SK-N-SH (cell line): Measurements from ENCODE around the gene ARFRP1. TPM values are rescaled to one million over a fixed set of nuclear protein-coding genes. Genes with fewer than 3 reads are reported as not detected.

Experiments
- CTCF ChIA-PET: fragments of 300-600, 350-600 bp; formaldehyde crosslinking; extraction: SDS; loops from one replicate; lab custom pipeline; 2021; lab: Yijun Ruan, JAX
- POLR2A ChIA-PET: fragments of 350-600 bp; sonication (Branson Sonifier 250); formaldehyde crosslinking; extraction: SDS; loops from one replicate; lab custom pipeline; 2020; ENCODE audit warnings: antibody characterized with exemption, inconsistent platforms; lab: Yijun Ruan, JAX
- DNase-seq: peaks from one replicate; pipeline ENCODE4 v3.0.0; 2012
- H2AFZ ChIP-seq: fragments of 200-600 bp; sonication (generic); 2 replicates; pipeline ENCODE4 v1.8.1; 2016; ENCODE audit warnings: antibody characterized with exemption, mild to moderate bottlenecking, low read depth
- H3F3A ChIP-seq: fragments of 200-600 bp; sonication (generic); replicated peaks from 2 replicates; pipeline ENCODE3; 2016; ENCODE audit warnings: antibody characterized with exemption, mild to moderate bottlenecking; ENCODE audit not compliant: insufficient read depth
- H3K27ac ChIP-seq, 2 experiments: fragments of 200-500 bp in 1 of 2; fragments of 200-600 bp in 1 of 2; sonication (Bioruptor generic) in 1 of 2; sonication (generic), shearing (Covaris generic) in 1 of 2; 2 replicates each; pipeline versions ENCODE4 v1.5.1 to v1.6.1; 2014 to 2016; ENCODE audit warnings: low read depth in 2 of 2, inconsistent platforms in 1 of 2, low read length in 1 of 2, mild to moderate bottlenecking in 1 of 2, mixed read lengths in 1 of 2
- H3K27me3 ChIP-seq: fragments of 200-600 bp; sonication (generic), shearing (Covaris generic); 2 replicates; pipeline ENCODE4 v1.6.1; 2016; ENCODE audit warnings: mixed run types; ENCODE audit not compliant: insufficient read depth
- H3K36me3 ChIP-seq, 2 experiments: fragments of 200-500 bp in 1 of 2; fragments of 200-600 bp in 1 of 2; sonication (Bioruptor generic) in 1 of 2; sonication (generic) in 1 of 2; replicated peaks in 1 of 2; 2 replicates each; pipeline versions ENCODE3 to v1.5.1; 2014 to 2016; ENCODE audit warnings: low read length in 1 of 2, mild to moderate bottlenecking in 1 of 2; ENCODE audit not compliant: insufficient read depth in 2 of 2, control insufficient read depth in 1 of 2
- H3K4me1 ChIP-seq, 2 experiments: fragments of 200-500 bp in 1 of 2; fragments of 200-600 bp in 1 of 2; sonication (Bioruptor generic) in 1 of 2; sonication (generic), shearing (Covaris generic) in 1 of 2; 2 replicates each; pipeline versions ENCODE4 v1.5.1 to v1.6.1; 2014 to 2016; ENCODE audit warnings: low read depth in 1 of 2, low read length in 1 of 2, mixed run types in 1 of 2; ENCODE audit not compliant: insufficient read depth in 2 of 2, control insufficient read depth in 1 of 2
- H3K4me2 ChIP-seq: fragments of 200-600 bp; sonication (generic), shearing (Covaris generic); 2 replicates; pipeline ENCODE4 v1.6.1; 2017; ENCODE audit warnings: mixed run types
- H3K4me3 ChIP-seq, 2 experiments: fragments of 200-500 bp in 1 of 2; fragments of 200-600 bp in 1 of 2; sonication (Bioruptor generic) in 1 of 2; sonication (generic), shearing (Covaris generic) in 1 of 2; 2 replicates each; pipeline versions ENCODE4 v1.5.1 to v1.8.1; 2014 to 2016; ENCODE audit warnings: low read depth in 2 of 2, inconsistent platforms in 1 of 2, low read length in 1 of 2, mild to moderate bottlenecking in 1 of 2, mixed read lengths in 1 of 2, moderate library complexity in 1 of 2
- H3K79me2 ChIP-seq: fragments of 200-600 bp; sonication (generic); 2 replicates; pipeline ENCODE4 v1.8.1; 2017; ENCODE audit warnings: mild to moderate bottlenecking; ENCODE audit not compliant: insufficient read depth
- H3K9ac ChIP-seq: fragments of 200-600 bp; sonication (generic); 2 replicates; pipeline ENCODE4 v1.6.1; 2017; ENCODE audit warnings: mixed run types
- H3K9me2 ChIP-seq: fragments of 200-600 bp; sonication (generic); 2 replicates; pipeline ENCODE4 v1.6.1; 2017; ENCODE audit warnings: mixed run types
- H3K9me3 ChIP-seq: fragments of 200-600 bp; sonication (generic); 2 replicates; pipeline ENCODE4 v1.6.1; 2017; ENCODE audit warnings: mixed run types, mild to moderate bottlenecking, moderate library complexity
- H4K20me1 ChIP-seq: fragments of 200-600 bp; sonication (generic); 2 replicates; pipeline ENCODE4 v1.6.1; 2017; ENCODE audit warnings: mild to moderate bottlenecking, mixed run types; ENCODE audit not compliant: insufficient read depth
- CHD2 ChIP-seq: fragments of 150-350 bp; IDR thresholded peaks from 2 replicates; pipeline ENCODE4 v1.6.1; 2018; ENCODE audit warnings: low read length; ENCODE audit not compliant: partially characterized antibody
- ELF1 ChIP-seq: IDR thresholded peaks from 2 replicates; pipeline ENCODE4 v1.4.0; 2012
- FOXJ3 ChIP-seq: sonication (generic); formaldehyde crosslinking; IDR thresholded peaks from 2 replicates; pipeline ENCODE4 v1.5.1; 2020; ENCODE audit warnings: mild to moderate bottlenecking, missing genetic modification reagents
- JUND ChIP-seq: IDR thresholded peaks from 2 replicates; pipeline ENCODE4 v1.4.0; 2012
- MXI1 ChIP-seq: IDR thresholded peaks from 2 replicates; pipeline ENCODE4 v1.6.1; 2012; ENCODE audit warnings: mild to moderate bottlenecking, low read depth, low read length, improper control_type of control experiment
- NRF1 ChIP-seq: IDR thresholded peaks from 2 replicates; pipeline ENCODE4 v1.6.1; 2012; ENCODE audit warnings: low read depth, mild to moderate bottlenecking, low read length
- PBX3 ChIP-seq: IDR thresholded peaks from 2 replicates; pipeline ENCODE4; 2012
- RCOR1 ChIP-seq: fragments of 150-350 bp; IDR thresholded peaks from 2 replicates; pipeline ENCODE4 v1.6.1; 2017; ENCODE audit warnings: antibody characterized with exemption, low read length
- TCF12 ChIP-seq: IDR thresholded peaks from 2 replicates; pipeline ENCODE4 v1.4.0; 2012
- TEAD4 ChIP-seq: IDR thresholded peaks from 2 replicates; pipeline ENCODE4 v1.4.0; 2012; ENCODE audit warnings: mild to moderate bottlenecking, borderline replicate concordance; ENCODE audit not compliant: insufficient read depth
- WGBS: methylation state at CpG from one replicate; pipeline ENCODE4 v1.1.6; 2017; ENCODE audit warnings: low lambda C conversion rate; 5-methylcytosine and 5-hydroxymethylcytosine counted together
- polyA plus RNA-seq, 3 experiments: library from polyadenylated mRNA; depleted of rRNA; stranded (reverse); fragments of >200 nt; gene quantifications; 2 replicates each; pipeline ENCODE4 v1.2.3, GENCODE V29; 2012
- TF ChIP-seq, protein P1 (sequence below): fragments of 200-600 bp; sonication (generic); IDR thresholded peaks from 2 replicates; pipeline ENCODE4 v1.6.1; 2017; ENCODE audit warnings: antibody characterized with exemption, mild to moderate bottlenecking, moderate library complexity
- TF ChIP-seq, protein P2 (sequence below): fragments of 150-350 bp; IDR thresholded peaks from 2 replicates; pipeline ENCODE4 v1.6.1; 2017; ENCODE audit warnings: antibody characterized with exemption, low read length, low read depth, borderline replicate concordance

ARFRP1 gene
- polyA plus RNA-seq, 1 of the 3 experiments (the other 2 are of a cell fraction) = 72.8 TPM

- Histone ChIP-seq H3K4me2 (no peak overlapping the region), H3K36me3 (no peaks in the 10 kb centered on the region), H3K4me1 (peaks cover 0 to 7% of the 10 kb centered on the region in 2 experiments; a peak in 2 of 4 replicates), H3K9me2 (no peaks in the 10 kb centered on the region), H4K20me1 (no peaks in the 10 kb centered on the region), H3K27ac (no peak overlapping the region), H3K79me2 (no peaks in the 10 kb centered on the region), H3K9me3 (no peaks in the 10 kb centered on the region), H2AFZ (no peak overlapping the region), H3F3A (peaks cover 6% of the 10 kb centered on the region), H3K27me3 (no peaks in the 10 kb centered on the region), H3K9ac (no peak overlapping the region), H3K4me3 (no peak overlapping the region)
- ChIA-PET CTCF (interaction anchor here (1.2 to 1.5 kb wide), 2 partner anchors 10 to 150 kb away, joined by 3 read pairs; no protein-coding TSS in a partner anchor), POLR2A (interaction anchor here (0.9 kb wide), 1 partner anchor 13 kb away, joined by 3 read pairs; no protein-coding TSS in a partner anchor)
- no peak for DNase-seq
- TF ChIP-seq MXI1 (no peak), TEAD4 (no peak), JUND (no peak), ELF1 (no peak), FOXJ3 (CRISPR knock-in tag) (no peak), CHD2 (no peak), RCOR1 (no peak), TCF12 (no peak), NRF1 (no peak), PBX3 (no peak)
- TF ChIP-seq, protein P1, sequence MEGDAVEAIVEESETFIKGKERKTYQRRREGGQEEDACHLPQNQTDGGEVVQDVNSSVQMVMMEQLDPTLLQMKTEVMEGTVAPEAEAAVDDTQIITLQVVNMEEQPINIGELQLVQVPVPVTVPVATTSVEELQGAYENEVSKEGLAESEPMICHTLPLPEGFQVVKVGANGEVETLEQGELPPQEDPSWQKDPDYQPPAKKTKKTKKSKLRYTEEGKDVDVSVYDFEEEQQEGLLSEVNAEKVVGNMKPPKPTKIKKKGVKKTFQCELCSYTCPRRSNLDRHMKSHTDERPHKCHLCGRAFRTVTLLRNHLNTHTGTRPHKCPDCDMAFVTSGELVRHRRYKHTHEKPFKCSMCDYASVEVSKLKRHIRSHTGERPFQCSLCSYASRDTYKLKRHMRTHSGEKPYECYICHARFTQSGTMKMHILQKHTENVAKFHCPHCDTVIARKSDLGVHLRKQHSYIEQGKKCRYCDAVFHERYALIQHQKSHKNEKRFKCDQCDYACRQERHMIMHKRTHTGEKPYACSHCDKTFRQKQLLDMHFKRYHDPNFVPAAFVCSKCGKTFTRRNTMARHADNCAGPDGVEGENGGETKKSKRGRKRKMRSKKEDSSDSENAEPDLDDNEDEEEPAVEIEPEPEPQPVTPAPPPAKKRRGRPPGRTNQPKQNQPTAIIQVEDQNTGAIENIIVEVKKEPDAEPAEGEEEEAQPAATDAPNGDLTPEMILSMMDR = no peak
- TF ChIP-seq, protein P2, sequence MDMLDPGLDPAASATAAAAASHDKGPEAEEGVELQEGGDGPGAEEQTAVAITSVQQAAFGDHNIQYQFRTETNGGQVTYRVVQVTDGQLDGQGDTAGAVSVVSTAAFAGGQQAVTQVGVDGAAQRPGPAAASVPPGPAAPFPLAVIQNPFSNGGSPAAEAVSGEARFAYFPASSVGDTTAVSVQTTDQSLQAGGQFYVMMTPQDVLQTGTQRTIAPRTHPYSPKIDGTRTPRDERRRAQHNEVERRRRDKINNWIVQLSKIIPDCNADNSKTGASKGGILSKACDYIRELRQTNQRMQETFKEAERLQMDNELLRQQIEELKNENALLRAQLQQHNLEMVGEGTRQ = no peak
- WGBS = 86% methylated on average over 12 of the region's 29 CpGs
These were observed 20.2 kb downstream of the ARFRP1 start for GRCh38 chr20:63687419-63688178.
